Upper lobe of left lung (tissue), 4 donors: Measurements from ENCODE around the gene MAN2A2.

Experiments
- EP300 ChIP-seq, 4 donors: sonication (generic); formaldehyde crosslinking; IDR thresholded peaks; one replicate each; pipeline ENCODE4 v1.5.1; 2017; ENCODE audit warnings: antibody characterized with exemption in 4 of 4, control low read depth in 2 of 4
- POLR2A ChIP-seq, 4 donors: fragments of 450-650 bp; IDR thresholded peaks; one replicate each; pipeline ENCODE4 v1.5.1; 2016 to 2017; ENCODE audit warnings: antibody characterized with exemption in 4 of 4, mild to moderate bottlenecking in 2 of 4
- POLR2AphosphoS5 ChIP-seq, 2 donors: sonication (generic); formaldehyde crosslinking; IDR thresholded peaks; one replicate each; pipeline ENCODE4 v1.5.1; 2017; ENCODE audit warnings: antibody characterized with exemption in 2 of 2
- TF ChIP-seq, protein P1 (sequence below), 6 experiments: fragments of 450-650 bp in 4 of 6; fragments of 200-600 bp in 2 of 6; sonication (generic) in 2 of 6; IDR thresholded peaks; one replicate each; pipeline ENCODE4 v1.5.1; 2016 to 2019; ENCODE audit warnings: antibody characterized with exemption in 6 of 6

DNA sequence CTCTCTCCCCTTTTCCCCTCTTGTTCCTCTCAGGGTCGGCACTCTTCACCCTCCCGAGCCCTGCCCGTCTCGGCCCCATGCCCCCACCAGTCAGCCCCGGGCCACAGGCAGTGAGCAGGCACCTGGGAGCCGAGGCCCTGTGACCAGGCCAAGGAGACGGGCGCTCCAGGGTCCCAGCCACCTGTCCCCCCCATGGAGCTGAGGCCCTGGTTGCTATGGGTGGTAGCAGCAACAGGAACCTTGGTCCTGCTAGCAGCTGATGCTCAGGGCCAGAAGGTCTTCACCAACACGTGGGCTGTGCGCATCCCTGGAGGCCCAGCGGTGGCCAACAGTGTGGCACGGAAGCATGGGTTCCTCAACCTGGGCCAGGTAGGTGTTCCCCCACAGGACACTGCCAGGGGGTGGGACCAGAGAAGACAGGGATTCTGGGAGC, 27.5 kb upstream of the MAN2A2 start:
- TF ChIP-seq EP300 (IDR thresholded peaks at IDR 0.05) (no peak), POLR2A (IDR thresholded peaks at IDR 0.05) (no peak), POLR2AphosphoS5 (IDR thresholded peaks at IDR 0.05) (no peak)
- TF ChIP-seq, protein P1, sequence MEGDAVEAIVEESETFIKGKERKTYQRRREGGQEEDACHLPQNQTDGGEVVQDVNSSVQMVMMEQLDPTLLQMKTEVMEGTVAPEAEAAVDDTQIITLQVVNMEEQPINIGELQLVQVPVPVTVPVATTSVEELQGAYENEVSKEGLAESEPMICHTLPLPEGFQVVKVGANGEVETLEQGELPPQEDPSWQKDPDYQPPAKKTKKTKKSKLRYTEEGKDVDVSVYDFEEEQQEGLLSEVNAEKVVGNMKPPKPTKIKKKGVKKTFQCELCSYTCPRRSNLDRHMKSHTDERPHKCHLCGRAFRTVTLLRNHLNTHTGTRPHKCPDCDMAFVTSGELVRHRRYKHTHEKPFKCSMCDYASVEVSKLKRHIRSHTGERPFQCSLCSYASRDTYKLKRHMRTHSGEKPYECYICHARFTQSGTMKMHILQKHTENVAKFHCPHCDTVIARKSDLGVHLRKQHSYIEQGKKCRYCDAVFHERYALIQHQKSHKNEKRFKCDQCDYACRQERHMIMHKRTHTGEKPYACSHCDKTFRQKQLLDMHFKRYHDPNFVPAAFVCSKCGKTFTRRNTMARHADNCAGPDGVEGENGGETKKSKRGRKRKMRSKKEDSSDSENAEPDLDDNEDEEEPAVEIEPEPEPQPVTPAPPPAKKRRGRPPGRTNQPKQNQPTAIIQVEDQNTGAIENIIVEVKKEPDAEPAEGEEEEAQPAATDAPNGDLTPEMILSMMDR (IDR thresholded peaks at IDR 0.05), result no peak
